Trophoblast cell (in vitro differentiated cells and primary cell): Measurements from ENCODE around the gene MDFIC2.

Source experiments
- DNase-seq, 2 donors: peaks; one replicate each; pipeline ENCODE4 v3.0.0-alpha.2; 2016
- H2AFZ ChIP-seq: 2 replicates; pipeline ENCODE4 v1.6.1; 2013; ENCODE audit warnings: low read length, moderate library complexity, mild to moderate bottlenecking; ENCODE audit not compliant: insufficient read depth, poor library complexity
- H2AK5ac ChIP-seq: 2 replicates; pipeline ENCODE4 v1.6.1; 2013; ENCODE audit warnings: mild to moderate bottlenecking, low read length
- H2BK120ac ChIP-seq: 2 replicates; pipeline ENCODE4 v1.6.1; 2013; ENCODE audit warnings: low read length, mild to moderate bottlenecking, moderate library complexity; ENCODE audit not compliant: insufficient read depth, poor library complexity
- H2BK12ac ChIP-seq: 2 replicates; pipeline ENCODE4 v1.6.1; 2013; ENCODE audit warnings: mild to moderate bottlenecking, low read length, moderate library complexity
- H2BK5ac ChIP-seq: 2 replicates; pipeline ENCODE4 v1.6.1; 2013; ENCODE audit warnings: low read length, low read depth, moderate library complexity, mild to moderate bottlenecking; ENCODE audit not compliant: poor library complexity
- H3K14ac ChIP-seq: 2 replicates; pipeline ENCODE4 v1.6.1; 2013; ENCODE audit warnings: mild to moderate bottlenecking, low read length
- H3K18ac ChIP-seq: 2 replicates; pipeline ENCODE4 v1.6.1; 2013; ENCODE audit warnings: mild to moderate bottlenecking, low read length
- H3K23ac ChIP-seq: 2 replicates; pipeline ENCODE4 v1.6.1; 2013; ENCODE audit warnings: low read length
- H3K27ac ChIP-seq: 2 replicates; pipeline ENCODE4 v1.5.1; 2013; ENCODE audit warnings: low read depth, mild to moderate bottlenecking, inconsistent platforms, low read length, moderate library complexity
- H3K27me3 ChIP-seq: 2 replicates; pipeline ENCODE4 v1.6.1; 2013; ENCODE audit warnings: inconsistent platforms, mild to moderate bottlenecking, low read length, moderate library complexity; ENCODE audit not compliant: insufficient read depth
- H3K36me3 ChIP-seq, 2 experiments: 1 replicate in 1 of 2; 2 replicates in 1 of 2; pipeline ENCODE4 v1.6.1; 2013; ENCODE audit warnings: low read length in 2 of 2, mild to moderate bottlenecking in 2 of 2, moderate library complexity in 1 of 2; ENCODE audit not compliant: insufficient read depth in 2 of 2, control insufficient read depth in 1 of 2
- H3K4ac ChIP-seq: 2 replicates; pipeline ENCODE4 v1.6.1; 2013; ENCODE audit warnings: low read depth, mild to moderate bottlenecking, low read length, moderate library complexity
- H3K4me1 ChIP-seq, 2 experiments: 1 replicate in 1 of 2; 2 replicates in 1 of 2; pipeline ENCODE4 v1.6.1; 2013; ENCODE audit warnings: low read length in 2 of 2, mild to moderate bottlenecking in 2 of 2, moderate library complexity in 1 of 2; ENCODE audit not compliant: insufficient read depth in 2 of 2, control insufficient read depth in 1 of 2
- H3K4me2 ChIP-seq: 2 replicates; pipeline ENCODE4 v1.6.1; 2013; ENCODE audit warnings: inconsistent platforms, mild to moderate bottlenecking, low read length, moderate library complexity
- H3K4me3 ChIP-seq: 2 replicates; pipeline ENCODE4 v1.5.1; 2013; ENCODE audit warnings: mild to moderate bottlenecking, low read depth, low read length, inconsistent platforms
- H3K79me1 ChIP-seq: one replicate; pipeline ENCODE4 v1.6.1; 2013; ENCODE audit warnings: low read length
- H3K79me2 ChIP-seq: 2 replicates; pipeline ENCODE4 v1.6.1; 2013; ENCODE audit warnings: low read length, mild to moderate bottlenecking; ENCODE audit not compliant: control insufficient read depth, insufficient read depth, poor library complexity
- H3K9ac ChIP-seq: 2 replicates; pipeline ENCODE4 v1.6.1; 2013; ENCODE audit warnings: mild to moderate bottlenecking, low read length
- H3K9me3 ChIP-seq: 2 replicates; pipeline ENCODE4 v1.6.1; 2013; ENCODE audit warnings: low read depth, mild to moderate bottlenecking, control low read depth, inconsistent platforms, low read length; ENCODE audit not compliant: insufficient read depth
- H4K12ac ChIP-seq: 2 replicates; pipeline ENCODE4 v1.6.1; 2013; ENCODE audit warnings: low read depth, mild to moderate bottlenecking, low read length, moderate library complexity
- H4K8ac ChIP-seq: 2 replicates; pipeline ENCODE4 v1.6.1; 2013; ENCODE audit warnings: low read depth, mild to moderate bottlenecking, low read length, moderate library complexity
- H4K91ac ChIP-seq: one replicate; pipeline ENCODE4 v1.6.1; 2013; ENCODE audit warnings: low read depth, mild to moderate bottlenecking, low read length, moderate library complexity
- WGBS: extraction: QIAGEN DNeasy Blood & Tissue Kit; methylation state at CpG from one replicate; pipeline ENCODE4 v1.1.7; 2013; ENCODE audit warnings: missing lambda C conversion rate; ENCODE audit not compliant: insufficient read length, insufficient coverage; ENCODE audit errors: extremely low coverage; 5-methylcytosine and 5-hydroxymethylcytosine counted together

The MDFIC2 gene

GRCh38 chr3:70183781-70184504, 128.5 kb downstream of the MDFIC2 start:
- Histone ChIP-seq H3K9ac (no peak overlapping the region), H3K27ac (no peak overlapping the region), H2BK120ac (no peak overlapping the region), H2BK12ac (no peak overlapping the region), H3K4me1 (no peaks in the 10 kb centered on the region), H2BK5ac (no peak overlapping the region), H3K4ac (no peak overlapping the region), H3K4me3 (no peak overlapping the region), H4K12ac (no peak overlapping the region), H3K36me3 (no peaks in the 10 kb centered on the region), H2AFZ (no peak overlapping the region), H3K9me3 (no peaks in the 10 kb centered on the region), H3K27me3 (no peaks in the 10 kb centered on the region), H2AK5ac (no peak overlapping the region), H3K79me1 (no peaks in the 10 kb centered on the region), H3K18ac (no peak overlapping the region), H4K8ac (no peak overlapping the region), H3K79me2 (no peaks in the 10 kb centered on the region), H3K14ac (no peak overlapping the region), H3K4me2 (no peak overlapping the region), H3K23ac (no peak overlapping the region), H4K91ac (no peak overlapping the region)
- WGBS, result no CpG with 5 or more reads among the region's 8 CpGs
- DNase-seq, result no peak

- H2AFZ ChIP-seq, result no peak overlapping the region
- no peak overlapping the region for H4K91ac ChIP-seq
- no peak overlapping the region for H4K8ac ChIP-seq
- no peak overlapping the region for H3K4me3 ChIP-seq
- H3K4me2 ChIP-seq, result no peak overlapping the region
- no peak overlapping the region for H3K23ac ChIP-seq
- no peak overlapping the region for H2BK5ac ChIP-seq
- H2BK12ac ChIP-seq, result no peak overlapping the region
- H3K27me3 ChIP-seq, result no peaks in the 10 kb centered on the region
- H4K12ac ChIP-seq, result no peak overlapping the region
- no peaks in the 10 kb centered on the region for H3K9me3 ChIP-seq
- no peaks in the 10 kb centered on the region for H3K79me1 ChIP-seq
- no peak overlapping the region for H3K9ac ChIP-seq
- no peak overlapping the region for H2AK5ac ChIP-seq
- no peaks in the 10 kb centered on the region for H3K4me1 ChIP-seq
- H3K27ac ChIP-seq, result no peak overlapping the region
- H3K18ac ChIP-seq, result no peak overlapping the region
- no peak overlapping the region for H3K14ac ChIP-seq
- no peak overlapping the region for H3K4ac ChIP-seq
- H2BK120ac ChIP-seq, result no peak overlapping the region
- no peaks in the 10 kb centered on the region for H3K36me3 ChIP-seq
- DNase-seq, result no peak
- H3K79me2 ChIP-seq, result no peaks in the 10 kb centered on the region
- WGBS, result no CpG with 5 or more reads among the region's 12 CpGs
Observed at GRCh38 chr3:70182166-70182565, 130.3 kb downstream of the MDFIC2 start.

- Histone ChIP-seq H2BK120ac (no peak overlapping the region), H3K4ac (no peak overlapping the region), H3K4me1 (no peaks in the 10 kb centered on the region), H3K9ac (no peak overlapping the region), H3K79me2 (no peaks in the 10 kb centered on the region), H2AK5ac (no peak overlapping the region), H2AFZ (no peak overlapping the region), H3K9me3 (no peaks in the 10 kb centered on the region), H3K79me1 (no peaks in the 10 kb centered on the region), H3K18ac (no peak overlapping the region), H2BK12ac (no peak overlapping the region), H4K12ac (no peak overlapping the region), H3K27ac (no peak overlapping the region), H3K27me3 (no peaks in the 10 kb centered on the region), H4K8ac (no peak overlapping the region), H3K36me3 (no peaks in the 10 kb centered on the region), H3K4me3 (no peak overlapping the region), H3K4me2 (no peak overlapping the region), H2BK5ac (no peak overlapping the region), H3K23ac (no peak overlapping the region), H3K14ac (no peak overlapping the region), H4K91ac (no peak overlapping the region)
- no peak for DNase-seq
- WGBS, result no CpG with 5 or more reads among the region's 6 CpGs
Observed at GRCh38 chr3:70180664-70181063, 131.8 kb downstream of the MDFIC2 start.

GRCh38 chr3:70179111-70179510, 133.3 kb downstream of the MDFIC2 start:
- H3K36me3 ChIP-seq, result no peaks in the 10 kb centered on the region
- no peak overlapping the region for H3K4me2 ChIP-seq
- H4K12ac ChIP-seq, result no peak overlapping the region
- no peak overlapping the region for H4K8ac ChIP-seq
- no peaks in the 10 kb centered on the region for H3K79me1 ChIP-seq
- H4K91ac ChIP-seq, result no peak overlapping the region
- no peak overlapping the region for H3K18ac ChIP-seq
- H3K27ac ChIP-seq, result no peak overlapping the region
- H3K4ac ChIP-seq, result no peak overlapping the region
- H3K79me2 ChIP-seq, result no peaks in the 10 kb centered on the region
- H3K23ac ChIP-seq, result no peak overlapping the region
- no peaks in the 10 kb centered on the region for H3K4me1 ChIP-seq
- no peak overlapping the region for H3K4me3 ChIP-seq
- H2BK5ac ChIP-seq, result no peak overlapping the region
- H2BK12ac ChIP-seq, result no peak overlapping the region
- H3K14ac ChIP-seq, result no peak overlapping the region
- DNase-seq, result no peak
- H2AFZ ChIP-seq, result no peak overlapping the region
- no peaks in the 10 kb centered on the region for H3K27me3 ChIP-seq
- no peak overlapping the region for H2BK120ac ChIP-seq
- H3K9ac ChIP-seq, result no peak overlapping the region
- WGBS, result no CpG with 5 or more reads among the region's 3 CpGs
- H2AK5ac ChIP-seq, result no peak overlapping the region
- H3K9me3 ChIP-seq, result no peaks in the 10 kb centered on the region
